ENCODE data around the gene SFXN2.

- no peak for TF ChIP-seq CTCF (conservative IDR thresholded peaks at IDR 0.05 in 1 of 2, IDR thresholded peaks at IDR 0.05 in 1 of 2; ENCODE audit: low read depth in 1 of 2, low read length in 2 of 2)
- TF ChIP-seq EZH2 (IDR thresholded peaks at IDR 0.05; ENCODE audit: low read length, missing control alignments), result no peak
These were observed 42.9 kb downstream of the SFXN2 start for GRCh38 chr10:102757323-102757722.

Data from fibroblast of lung (primary cell).